NCI-H1694 (cell line): Measurements from ENCODE around the gene DNAJC15.
"Not testable (repeated sequence)": the region's sequence is repeated elsewhere in the genome, so short reads cannot be mapped to it uniquely, and the experiment has no call there.

ENCODE experiments used
- DNase-seq: peaks from one replicate; lab custom pipeline; 2025; lab: John Stamatoyannopoulos, UW

Gene DNAJC15

DNA sequence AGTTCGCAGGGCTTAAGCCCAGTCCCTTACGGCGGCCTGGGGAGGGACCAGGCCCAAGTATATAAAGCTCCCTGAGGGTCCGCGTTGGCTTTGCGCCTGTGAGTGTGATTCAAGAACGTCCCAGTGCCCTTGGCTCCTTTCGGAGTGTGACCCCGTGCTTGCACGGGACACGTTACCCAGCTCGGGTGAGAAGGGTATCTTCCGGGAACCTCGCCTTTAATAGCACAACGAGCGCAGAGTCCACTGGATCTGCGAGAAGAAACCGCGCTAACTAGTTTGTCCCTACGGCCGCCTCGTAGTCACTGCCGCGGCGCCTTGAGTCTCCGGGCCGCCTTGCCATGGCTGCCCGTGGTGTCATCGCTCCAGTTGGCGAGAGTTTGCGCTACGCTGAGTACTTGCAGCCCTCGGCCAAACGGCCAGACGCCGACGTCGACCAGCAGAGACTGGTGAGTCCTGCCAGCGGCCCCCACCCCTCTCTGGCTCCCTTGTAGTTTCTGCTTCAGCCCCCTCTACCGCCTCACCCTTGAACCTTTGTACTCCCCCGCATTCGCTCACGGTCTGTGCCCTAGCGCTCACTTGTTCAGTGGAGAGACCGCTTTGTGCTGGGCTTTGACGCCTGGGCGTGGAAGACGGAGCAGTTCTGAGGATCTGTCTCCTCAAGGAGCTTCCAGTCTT lies at the start of gene DNAJC15:
Gene DNAJC15, plus strand, starts transcription at position 298 of the 675 bp plus-strand sequence. Its CDS starts 41 bp downstream, at position 339.
- DNase-seq: no peak

DNA sequence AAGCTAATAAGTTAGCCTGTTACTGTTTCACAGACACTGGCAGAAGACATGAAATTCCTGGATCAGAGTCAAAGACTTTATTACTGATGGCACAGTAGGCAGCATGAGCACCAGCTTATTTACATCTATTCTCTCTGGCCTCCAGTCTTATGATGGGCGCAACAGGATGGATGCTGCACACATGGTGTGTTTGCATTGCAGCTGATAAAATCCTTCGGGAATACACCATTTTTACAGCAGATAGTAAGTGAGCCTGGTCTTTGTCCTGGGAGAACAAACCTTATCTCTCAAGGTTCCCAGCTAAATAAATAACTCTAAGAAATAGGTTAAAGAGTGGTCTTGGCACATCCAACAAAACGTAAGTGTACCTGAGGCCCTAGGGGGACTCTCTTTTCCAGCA lies 47.3 kb upstream of the DNAJC15 start:
- no peak for DNase-seq

- DNase-seq: no peak
Measured at GRCh38 chr13:42977219-42977659, 46.1 kb upstream of the DNAJC15 start.

- DNase-seq: no peak
Measured at GRCh38 chr13:42981317-42981716, 42.1 kb upstream of the DNAJC15 start.

DNA sequence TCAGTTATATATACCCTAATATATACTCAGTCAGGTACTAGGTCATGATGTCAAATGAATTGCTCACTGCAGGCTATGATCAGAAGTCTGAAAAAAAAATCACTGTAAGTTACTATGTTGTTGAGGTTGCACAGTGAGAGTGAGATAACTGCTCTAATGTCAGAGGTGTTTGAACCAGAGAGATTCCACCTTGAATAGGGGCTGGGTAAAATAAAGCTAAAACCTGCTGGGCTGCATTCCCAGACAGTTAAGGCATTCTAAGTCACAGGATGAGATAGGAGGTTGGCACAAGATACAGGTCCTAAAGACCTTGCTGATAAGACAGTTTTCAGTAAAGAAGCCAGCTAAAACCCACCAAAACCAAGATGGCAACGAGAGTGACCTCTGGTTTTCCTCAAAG lies 41.5 kb upstream of the DNAJC15 start:
- DNase-seq: no peak

DNA sequence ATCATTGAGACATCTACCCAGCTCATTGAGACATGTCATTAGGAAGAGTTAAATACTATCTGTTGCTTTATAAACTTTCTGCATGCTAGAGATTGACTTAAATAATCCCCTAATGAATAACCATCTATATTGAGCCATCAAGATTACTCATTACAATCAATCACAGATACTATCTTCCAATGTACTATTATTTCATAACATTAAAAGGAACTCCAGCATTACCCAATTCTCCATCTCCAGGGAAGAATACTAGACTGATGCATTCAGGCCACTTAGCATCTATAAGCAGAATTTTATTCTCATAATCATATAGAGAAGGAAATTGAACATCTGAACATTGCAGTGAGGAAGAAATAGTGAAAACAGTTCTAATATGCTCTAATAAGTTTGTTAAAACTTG lies 39.4 kb upstream of the DNAJC15 start:
- DNase-seq: no peak

DNA sequence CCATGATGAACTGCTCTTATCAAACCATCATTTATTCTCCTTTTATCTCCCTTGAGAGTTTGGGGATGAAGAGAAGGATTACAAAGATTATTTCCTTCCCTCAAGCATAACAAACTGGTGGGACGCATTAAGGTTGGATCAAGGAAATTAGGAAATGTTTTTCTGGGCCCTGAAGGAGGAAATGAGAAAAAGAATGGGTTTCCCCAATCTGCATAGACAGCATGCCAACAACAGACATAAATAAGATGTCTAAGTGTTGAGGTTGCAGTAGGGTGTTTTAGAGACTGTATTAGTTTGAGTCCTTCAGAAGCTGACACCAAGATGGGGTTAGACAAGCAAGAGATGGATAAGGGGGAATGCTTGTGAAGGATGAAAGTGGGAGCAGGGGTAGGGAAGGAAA lies 38.7 kb upstream of the DNAJC15 start:
- DNase-seq: no peak

- DNase-seq: no peak
Measured at GRCh38 chr13:42985312-42986175, 37.8 kb upstream of the DNAJC15 start.

DNA sequence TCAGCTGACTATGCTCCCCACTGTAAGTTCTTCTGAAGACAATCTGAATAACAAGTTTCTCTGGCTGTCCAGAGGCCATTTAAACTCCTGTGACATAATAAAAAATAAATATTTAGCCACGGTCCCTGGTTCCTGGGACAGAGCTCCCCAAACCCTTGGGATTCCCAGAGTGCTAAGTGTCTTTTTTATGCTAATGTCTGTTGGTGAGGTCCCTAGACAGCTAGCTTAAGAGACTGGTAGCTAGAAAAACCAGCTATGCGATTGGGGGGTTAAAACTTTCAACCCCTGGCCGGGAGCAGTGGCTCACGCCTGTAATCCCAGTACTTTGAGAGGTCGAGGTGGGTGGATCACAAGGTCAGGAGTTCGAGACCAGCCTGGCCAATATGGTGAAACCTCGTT lies 37.2 kb upstream of the DNAJC15 start:
- DNase-seq: no peak

DNA sequence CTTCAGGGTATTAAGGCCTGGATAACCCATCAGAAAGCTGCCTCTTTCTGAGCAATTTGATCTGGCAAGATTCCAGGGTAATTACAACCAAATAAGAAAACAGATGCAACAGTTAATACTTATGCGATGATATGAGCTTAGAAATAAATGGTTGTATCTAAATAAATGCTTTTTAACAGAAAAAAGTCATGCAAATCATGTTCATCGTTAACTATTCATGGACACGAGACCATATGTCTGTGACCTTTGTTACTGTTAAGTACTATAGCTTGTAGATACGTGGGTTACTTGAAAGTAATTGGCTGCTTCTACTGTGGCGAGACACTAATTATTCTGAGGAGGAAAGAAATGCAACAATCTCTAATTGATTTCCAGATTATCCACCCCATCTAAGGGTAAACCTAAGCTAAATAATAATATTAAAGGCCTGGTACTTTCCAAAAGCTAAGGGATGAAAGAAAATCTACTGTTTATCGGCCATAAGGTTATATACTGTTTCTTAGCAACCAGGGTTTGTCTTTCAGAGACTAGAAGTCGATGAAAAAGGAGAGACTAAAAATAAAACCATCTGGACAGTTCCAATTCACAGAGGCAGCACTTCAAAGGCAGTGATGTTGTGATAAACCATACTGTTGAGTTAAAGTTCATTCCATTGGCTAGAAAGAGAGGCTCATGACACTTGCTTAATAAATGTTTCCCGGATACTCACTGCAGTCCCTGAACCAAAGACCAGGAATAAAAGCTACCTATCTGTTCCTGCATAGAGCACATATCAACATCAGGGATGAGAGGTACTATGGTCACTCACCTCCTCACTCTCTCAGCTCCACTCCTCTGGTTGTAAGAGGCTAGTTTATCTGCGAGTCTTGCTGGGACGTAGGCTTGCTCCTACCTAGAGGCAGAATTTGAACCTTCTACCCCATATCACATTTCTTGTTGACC lies 32.8 kb upstream of the DNAJC15 start:
- peak; percentile 35 for DNase-seq

- not testable (repeated sequence) for DNase-seq
Measured at GRCh38 chr13:42991233-42991897, 32.0 kb upstream of the DNAJC15 start.

GRCh38 chr13:42991898-42992763 lies 31.3 kb upstream of the DNAJC15 start, which contains the start of gene EPSTI1:
Gene EPSTI1 (minus strand): TSS chr13:42992241. CDS start chr13:42992165, 76 bp downstream.
- no peak for DNase-seq

- no peak for DNase-seq
Measured at GRCh38 chr13:42992764-42993122, 30.6 kb upstream of the DNAJC15 start.

DNA sequence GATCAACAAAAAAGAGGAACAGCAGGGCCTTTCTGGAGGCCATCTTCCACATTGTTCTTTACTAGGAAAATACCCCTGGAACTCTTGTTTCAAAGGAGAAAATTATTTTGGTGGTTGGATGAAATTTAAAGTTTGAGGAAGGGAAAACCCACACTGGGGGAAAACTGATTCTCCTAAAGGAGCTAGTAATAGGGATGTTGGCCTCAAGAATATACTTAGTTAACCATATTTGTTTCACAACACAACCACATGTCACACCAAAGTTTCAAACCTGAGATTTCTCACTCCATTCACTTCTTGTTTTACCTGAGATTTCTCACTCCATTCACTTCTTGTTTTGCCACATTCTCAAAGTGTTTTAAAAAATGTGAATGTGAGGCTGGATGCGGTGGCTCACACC lies 28.5 kb upstream of the DNAJC15 start:
- DNase-seq: no peak

DNA sequence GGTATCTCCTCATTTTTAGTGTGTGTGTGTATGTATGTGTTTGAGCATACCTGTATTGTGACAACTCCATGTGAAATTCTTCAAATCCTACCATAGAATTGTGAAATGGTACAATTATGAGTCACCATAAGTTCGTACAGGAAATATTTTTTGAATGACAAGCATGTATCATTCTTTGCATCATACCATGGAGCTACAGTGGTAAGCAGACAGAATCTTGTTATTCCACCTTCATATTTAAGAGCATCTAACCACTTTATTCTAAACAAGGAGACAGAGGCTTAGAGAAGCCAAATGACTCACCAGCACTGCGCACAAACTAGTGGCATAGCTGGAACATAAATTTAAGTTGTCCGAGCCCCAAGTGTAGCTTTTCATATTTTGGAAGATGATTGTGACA lies 26.8 kb upstream of the DNAJC15 start:
- DNase-seq: no peak

- no peak for DNase-seq
Measured at GRCh38 chr13:42997381-42997780, 26.0 kb upstream of the DNAJC15 start.

GRCh38 chr13:42999491-42999890 lies 23.9 kb upstream of the DNAJC15 start:
- no peak for DNase-seq

DNA sequence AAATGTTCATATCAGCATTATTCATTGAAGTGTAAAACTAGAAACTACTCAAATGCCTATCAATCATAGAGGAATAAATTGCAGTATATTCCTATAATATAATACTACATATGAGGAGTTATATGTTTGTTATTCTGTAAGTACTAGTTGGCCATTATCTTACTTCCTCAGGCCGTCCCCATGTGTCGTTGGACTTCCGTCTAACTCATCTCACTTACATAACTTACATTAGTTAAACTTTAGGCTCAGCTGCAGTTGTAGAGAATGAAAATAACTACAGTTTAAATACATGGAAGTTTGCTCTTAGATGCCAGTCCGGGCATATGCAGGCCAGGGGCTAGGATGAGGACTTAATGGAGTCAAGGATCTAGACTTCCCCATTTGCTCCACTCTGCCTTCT lies 22.7 kb upstream of the DNAJC15 start:
- no peak for DNase-seq

- DNase-seq: no peak
Measured at GRCh38 chr13:43002021-43002420, 21.4 kb upstream of the DNAJC15 start.

- no peak for DNase-seq
Measured at GRCh38 chr13:43003010-43003409, 20.4 kb upstream of the DNAJC15 start.

DNA sequence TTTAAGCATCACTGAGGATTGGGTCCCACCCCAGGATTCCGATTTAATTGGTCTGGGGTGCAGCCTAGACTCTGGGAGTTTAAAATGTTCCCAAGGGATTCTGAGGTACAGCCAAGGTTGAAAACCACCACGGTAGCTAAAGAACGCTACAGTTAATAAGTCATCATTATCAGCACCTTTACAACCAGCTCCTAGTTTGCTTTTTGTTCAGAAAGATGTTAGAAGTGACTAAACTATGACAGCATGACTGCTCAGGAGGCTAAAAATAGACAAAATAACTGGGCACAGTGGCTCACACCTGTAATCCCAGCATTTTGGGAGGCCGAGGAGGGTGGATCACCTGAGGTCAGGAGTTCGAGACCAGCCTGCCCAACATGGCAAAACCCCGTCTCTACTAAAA lies 19.7 kb upstream of the DNAJC15 start:
- no peak for DNase-seq
